H1 (cell line): ENCODE measurements around the gene ZAR1. TPM values are rescaled to one million over a fixed set of nuclear protein-coding genes. Genes with fewer than 3 reads are reported as not detected.

Experiments
- CTCF ChIA-PET: fragments of 300-600 bp; sonication (Branson Sonifier 250); formaldehyde crosslinking; loops from one replicate; lab custom pipeline; 2021; ENCODE audit not compliant: partially characterized antibody; lab: Charles Lee
- POLR2A ChIA-PET: fragments of 300-600 bp; sonication (Branson Sonifier 250); formaldehyde crosslinking; loops from one replicate; lab custom pipeline; 2021; ENCODE audit warnings: inconsistent platforms; ENCODE audit not compliant: partially characterized antibody; lab: Charles Lee
- DNase-seq, 2 experiments: peaks; one replicate each; pipeline versions ENCODE4 v3.0.0 to v3.0.0-alpha.2; 2010 to 2022; ENCODE audit warnings: low spot score in 2 of 2, low read depth in 1 of 2, mixed read lengths in 1 of 2
- FAIRE-seq: peaks from 2 replicates; lab custom pipeline; 2011; peaks lifted over from hg19 to GRCh38; lab: Jason Lieb, UNC
- H2AFZ ChIP-seq: 2 replicates; pipeline ENCODE4 v1.8.1; 2012; ENCODE audit warnings: low read length, inconsistent platforms
- H2AK5ac ChIP-seq: 2 replicates; pipeline ENCODE4 v1.6.1; 2013; ENCODE audit warnings: low read depth, low read length
- H2BK120ac ChIP-seq: replicated peaks from 2 replicates; pipeline ENCODE3; 2013; ENCODE audit warnings: low read depth, low read length, inconsistent platforms
- H2BK12ac ChIP-seq: 2 replicates; pipeline ENCODE4 v1.6.1; 2013; ENCODE audit warnings: low read depth, low read length
- H2BK15ac ChIP-seq: 2 replicates; pipeline ENCODE4 v1.6.1; 2013; ENCODE audit warnings: low read length
- H2BK20ac ChIP-seq: 2 replicates; pipeline ENCODE4 v1.6.1; 2013; ENCODE audit warnings: low read length
- H2BK5ac ChIP-seq: 2 replicates; pipeline ENCODE4 v1.6.1; 2013; ENCODE audit warnings: low read depth, low read length
- H3K14ac ChIP-seq: 2 replicates; pipeline ENCODE4 v1.6.1; 2013; ENCODE audit warnings: inconsistent platforms; ENCODE audit not compliant: insufficient read length
- H3K18ac ChIP-seq: 2 replicates; pipeline ENCODE4 v1.6.1; 2013; ENCODE audit warnings: low read length; ENCODE audit errors: extremely low read depth
- H3K23ac ChIP-seq: 2 replicates; pipeline ENCODE4 v1.6.1; 2013; ENCODE audit warnings: inconsistent platforms; ENCODE audit not compliant: insufficient read length
- H3K23me2 ChIP-seq: 2 replicates; pipeline ENCODE4 v1.6.1; 2013; ENCODE audit warnings: low read depth, low read length
- H3K27ac ChIP-seq: 2 replicates; pipeline ENCODE4 v1.6.1; 2011; ENCODE audit warnings: low read depth, low read length, inconsistent platforms
- H3K27me3 ChIP-seq, 4 experiments: replicated peaks in 1 of 4; 1 replicate in 1 of 4; 2 replicates in 3 of 4; pipeline versions ENCODE4 v1.6.1 to v1.8.1; 2011 to 2013; ENCODE audit warnings: low read length in 3 of 4, mild to moderate bottlenecking in 3 of 4, inconsistent platforms in 2 of 4, mixed read lengths in 2 of 4, moderate library complexity in 1 of 4; ENCODE audit not compliant: control insufficient read depth in 3 of 4, insufficient read depth in 3 of 4; ENCODE audit errors: extremely low read depth in 1 of 4
- H3K36me3 ChIP-seq, 4 experiments: 2 replicates each; pipeline versions ENCODE4 v1.6.1 to v1.8.1; 2011 to 2013; ENCODE audit warnings: mild to moderate bottlenecking in 4 of 4, low read length in 3 of 4, moderate library complexity in 2 of 4, control low read depth in 1 of 4, inconsistent platforms in 1 of 4; ENCODE audit not compliant: insufficient read depth in 4 of 4, control insufficient read depth in 2 of 4
- H3K4ac ChIP-seq: replicated peaks from 2 replicates; pipeline ENCODE3; 2013; ENCODE audit warnings: low read length, low read depth, mixed read lengths, inconsistent platforms; ENCODE audit not compliant: insufficient read length
- H3K4me1 ChIP-seq, 4 experiments: replicated peaks in 1 of 4; 1 replicate in 1 of 4; 2 replicates in 3 of 4; pipeline versions ENCODE4 v1.6.1 to v1.8.1; 2011 to 2013; ENCODE audit warnings: low read length in 3 of 4, inconsistent platforms in 2 of 4, mixed read lengths in 1 of 4; ENCODE audit not compliant: insufficient read depth in 4 of 4, control insufficient read depth in 3 of 4
- H3K4me2 ChIP-seq, 2 experiments: 2 replicates each; pipeline versions ENCODE4 v1.6.1 to v1.8.1; 2011 to 2013; ENCODE audit warnings: low read depth in 2 of 2, low read length in 2 of 2, control low read depth in 1 of 2, inconsistent platforms in 1 of 2, mild to moderate bottlenecking in 1 of 2; ENCODE audit not compliant: insufficient read depth in 1 of 2
- H3K4me3 ChIP-seq, 4 experiments: fragments of 200-600, 300-600 bp in 1 of 4; sonication (generic), shearing (Covaris generic), sonication (Bioruptor Twin) in 1 of 4; 2 replicates each; pipeline versions ENCODE4 v1.5.1 to v1.8.1; 2011 to 2016; ENCODE audit warnings: low read length in 4 of 4, low read depth in 3 of 4, control low read depth in 2 of 4, inconsistent platforms in 2 of 4, mild to moderate bottlenecking in 2 of 4, mixed read lengths in 1 of 4, moderate library complexity in 1 of 4; ENCODE audit not compliant: insufficient read depth in 2 of 4; ENCODE audit errors: extremely low read depth in 1 of 4
- H3K56ac ChIP-seq: replicated peaks from 2 replicates; pipeline ENCODE3; 2013; ENCODE audit warnings: low read depth, mild to moderate bottlenecking, mixed read lengths, low read length, inconsistent platforms; ENCODE audit not compliant: insufficient read length
- H3K79me1 ChIP-seq: 2 replicates; pipeline ENCODE4 v1.6.1; 2013; ENCODE audit warnings: low read depth, low read length, control low read depth
- H3K79me2 ChIP-seq, 2 experiments: 2 replicates each; pipeline versions ENCODE4 v1.6.1 to v1.8.1; 2012 to 2013; ENCODE audit warnings: low read length in 2 of 2, mild to moderate bottlenecking in 2 of 2, inconsistent platforms in 1 of 2; ENCODE audit not compliant: insufficient read depth in 2 of 2, control insufficient read depth in 1 of 2
- H3K9ac ChIP-seq, 4 experiments: replicated peaks in 1 of 4; 1 replicate in 1 of 4; 2 replicates in 3 of 4; pipeline versions ENCODE4 v1.6.1 to v1.8.1; 2011 to 2013; ENCODE audit warnings: low read depth in 3 of 4, low read length in 3 of 4, control low read depth in 2 of 4, mild to moderate bottlenecking in 2 of 4, moderate library complexity in 2 of 4, inconsistent platforms in 1 of 4; ENCODE audit errors: extremely low read depth in 1 of 4
- H3K9me3 ChIP-seq, 2 experiments: 2 replicates each; pipeline versions ENCODE4 v1.6.1 to v1.8.1; 2012 to 2013; ENCODE audit warnings: mild to moderate bottlenecking in 2 of 2, moderate library complexity in 2 of 2, control low read depth in 1 of 2, inconsistent platforms in 1 of 2, low read depth in 1 of 2, low read length in 1 of 2, mixed read lengths in 1 of 2; ENCODE audit not compliant: insufficient read depth in 2 of 2
- H4K20me1 ChIP-seq, 2 experiments: replicated peaks in 1 of 2; 2 replicates each; pipeline versions ENCODE3 to v1.8.1; 2011 to 2013; ENCODE audit warnings: inconsistent platforms in 2 of 2, low read length in 2 of 2, mild to moderate bottlenecking in 1 of 2; ENCODE audit not compliant: insufficient read depth in 2 of 2, control insufficient read depth in 1 of 2
- H4K5ac ChIP-seq: 2 replicates; pipeline ENCODE4 v1.6.1; 2013; ENCODE audit warnings: low read length, low read depth, mixed read lengths, inconsistent platforms; ENCODE audit not compliant: insufficient read length
- H4K8ac ChIP-seq: 2 replicates; pipeline ENCODE4 v1.8.0; 2013; ENCODE audit warnings: mild to moderate bottlenecking, moderate library complexity, low read length, inconsistent platforms; ENCODE audit not compliant: insufficient read depth; ENCODE audit errors: extremely low read depth
- H4K91ac ChIP-seq: replicated peaks from 2 replicates; pipeline ENCODE3; 2013; ENCODE audit warnings: low read length, mixed read lengths, inconsistent platforms; ENCODE audit not compliant: insufficient read length
- CREB1 ChIP-seq: IDR thresholded peaks from 2 replicates; pipeline ENCODE4 v1.6.1; 2012; ENCODE audit warnings: inconsistent platforms
- KDM1A ChIP-seq: fragments of 200-600, 300-600 bp; sonication (generic); IDR thresholded peaks from 2 replicates; pipeline ENCODE4 v1.7.1; 2016; ENCODE audit warnings: mild to moderate bottlenecking, low read length, borderline replicate concordance
- KDM4A ChIP-seq: IDR thresholded peaks from one replicate; pipeline ENCODE4 v1.7.1; 2012; ENCODE audit warnings: low read depth, mild to moderate bottlenecking, moderate library complexity, low read length, inconsistent platforms; ENCODE audit not compliant: severe bottlenecking
- NRF1 ChIP-seq: IDR thresholded peaks from 2 replicates; pipeline ENCODE4 v1.6.1; 2011; ENCODE audit warnings: mild to moderate bottlenecking, low read depth, low read length, improper control_type of control experiment
- POLR2A ChIP-seq, 2 experiments: IDR thresholded peaks; 1 replicate in 1 of 2; 2 replicates in 1 of 2; pipeline ENCODE4 v1.6.1; 2011; ENCODE audit warnings: low read depth in 2 of 2, low read length in 2 of 2, mild to moderate bottlenecking in 2 of 2; ENCODE audit errors: control extremely low read depth in 1 of 2
- TCF12 ChIP-seq: IDR thresholded peaks from 2 replicates; pipeline ENCODE4 v1.6.1; 2011; ENCODE audit warnings: low read depth, mild to moderate bottlenecking, low read length
- WGBS, 2 experiments: shearing (Covaris generic) in 1 of 2; methylation state at CpG; one replicate each; pipeline versions ENCODE4 v1.1.6 to v1.1.7; 2013 to 2015; ENCODE audit warnings: low lambda C conversion rate in 2 of 2, mixed read lengths in 2 of 2, inconsistent platforms in 1 of 2, low coverage in 1 of 2, missing lambda C conversion rate in 1 of 2; ENCODE audit not compliant: insufficient replicate concordance in 2 of 2, insufficient coverage in 1 of 2, insufficient read length in 1 of 2; ENCODE audit errors: extremely low coverage in 1 of 2, missing lambda C conversion rate in 1 of 2; 5-methylcytosine and 5-hydroxymethylcytosine counted together
- polyA plus RNA-seq, 7 experiments: library from polyadenylated mRNA; depleted of rRNA in 3 of 7; stranded (reverse) in 5 of 7; unstranded in 2 of 7; fragments of >200 nt in 5 of 7; fragments of 200-250 nt in 2 of 7; gene quantifications; 1 replicate in 5 of 7; 2 replicates in 1 of 7; 4 replicates in 1 of 7; pipeline versions ENCODE4 v1.2.1 to v1.2.3, GENCODE V29; 2011 to 2013; ENCODE audit warnings: missing spikeins in 2 of 7, mixed read lengths in 2 of 7
- total RNA-seq: library from RNA; stranded (reverse); fragmentation: NEBNext Ultra II Directional; extraction: Animal tissue kit (Norgen Biotek cat#: 25700); gene quantifications from 2 replicates; pipeline ENCODE4 v1.2.1, GENCODE V29; 2021
- TF ChIP-seq, protein P1 (sequence below): IDR thresholded peaks from 2 replicates; pipeline ENCODE4 v1.6.1; 2012; ENCODE audit warnings: inconsistent platforms

ZAR1 gene
- total and polyA plus RNA-seq, 2 of the 8 experiments (the other 6 are each of a cell fraction or from before 2014, with no cell fraction given), result 0.33 to 0.78 TPM

DNA sequence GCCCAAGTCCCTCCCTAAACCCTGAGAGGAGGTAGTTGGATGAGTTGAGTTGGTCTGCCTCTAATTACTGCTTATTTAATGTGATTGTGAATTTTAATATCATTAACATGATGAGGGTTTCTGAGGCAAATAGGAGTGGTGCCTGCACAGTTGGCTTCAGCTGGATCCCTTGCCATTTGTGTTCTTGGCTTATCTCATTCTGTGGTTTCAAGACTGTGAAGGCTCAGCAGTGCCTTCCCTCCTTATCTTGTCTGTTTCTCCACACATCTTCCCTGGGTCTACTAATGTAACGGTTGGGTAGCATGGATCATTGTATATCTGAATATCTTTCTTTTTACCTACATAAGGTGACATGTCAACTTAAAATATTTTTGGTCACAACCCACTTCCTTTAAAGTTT lies 8.5 kb upstream of the ZAR1 start:
- Histone ChIP-seq H3K9me3 (no peaks in the 10 kb centered on the region), H3K56ac (no peak overlapping the region), H3K79me2 (no peaks in the 10 kb centered on the region), H4K91ac (no peak overlapping the region), H3K27ac (no peak overlapping the region), H2BK15ac (0 out of 2 replicates have a peak overlapping the region, but pooled peaks have one; percentile 29), H2BK20ac (no peak overlapping the region), H3K4me2 (no peak overlapping the region; a peak in 1 of 4 replicates), H4K5ac (no peak overlapping the region), H2BK5ac (no peak overlapping the region), H3K9ac (no peak overlapping the region), H3K27me3 (peaks cover 18 to 39% (median 35%) of the 10 kb centered on the region in 4 experiments), H2AK5ac (no peak overlapping the region), H3K23ac (no peak overlapping the region), H3K4me3 (no peak overlapping the region), H3K14ac (no peak overlapping the region), H2BK120ac (no peak overlapping the region), H3K4me1 (peaks cover 4 to 11% (median 6%) of the 10 kb centered on the region in 4 experiments; a peak in 6 of 7 replicates), H3K23me2 (peaks cover 9% of the 10 kb centered on the region; the same call in 1 of the 2 replicates), H4K8ac (no peak overlapping the region), H4K20me1 (no peaks in the 10 kb centered on the region), H2BK12ac (no peak overlapping the region), H3K4ac (no peak overlapping the region), H3K36me3 (peaks cover 0 to 5% (median 0%) of the 10 kb centered on the region in 4 experiments; a peak in 1 of 8 replicates), H3K79me1 (no peaks in the 10 kb centered on the region), H3K18ac (no peak overlapping the region), H2AFZ (no peak overlapping the region)
- WGBS, 2 experiments, result 93% methylated on average over 1 of the region's 1 CpG; no CpG with 5 or more reads in 1 of the 2 experiments
- CTCF ChIA-PET, result no interaction called here
- POLR2A ChIA-PET, result no interaction called here
- no peak for DNase-seq
- FAIRE-seq, result no peak
- TF ChIP-seq CREB1 (no peak), TCF12 (no peak), NRF1 (no peak), KDM4A (no peak), KDM1A (no peak), POLR2A (IDR thresholded peaks at IDR 0.05; ENCODE audit: control extremely low read depth in 1 of 2, low read depth in 2 of 2, low read length in 2 of 2) (no peak)
- TF ChIP-seq, protein P1, sequence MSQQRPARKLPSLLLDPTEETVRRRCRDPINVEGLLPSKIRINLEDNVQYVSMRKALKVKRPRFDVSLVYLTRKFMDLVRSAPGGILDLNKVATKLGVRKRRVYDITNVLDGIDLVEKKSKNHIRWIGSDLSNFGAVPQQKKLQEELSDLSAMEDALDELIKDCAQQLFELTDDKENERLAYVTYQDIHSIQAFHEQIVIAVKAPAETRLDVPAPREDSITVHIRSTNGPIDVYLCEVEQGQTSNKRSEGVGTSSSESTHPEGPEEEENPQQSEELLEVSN, result no peak
